ENCODE measurements around the gene TMEM9. TPM values are rescaled to one million over a fixed set of nuclear protein-coding genes. Genes with fewer than 3 reads are reported as not detected.

Gene TMEM9
- polyA plus RNA-seq, 3 donors, result 13.6 to 43.6 (median 22.4) TPM

DNA sequence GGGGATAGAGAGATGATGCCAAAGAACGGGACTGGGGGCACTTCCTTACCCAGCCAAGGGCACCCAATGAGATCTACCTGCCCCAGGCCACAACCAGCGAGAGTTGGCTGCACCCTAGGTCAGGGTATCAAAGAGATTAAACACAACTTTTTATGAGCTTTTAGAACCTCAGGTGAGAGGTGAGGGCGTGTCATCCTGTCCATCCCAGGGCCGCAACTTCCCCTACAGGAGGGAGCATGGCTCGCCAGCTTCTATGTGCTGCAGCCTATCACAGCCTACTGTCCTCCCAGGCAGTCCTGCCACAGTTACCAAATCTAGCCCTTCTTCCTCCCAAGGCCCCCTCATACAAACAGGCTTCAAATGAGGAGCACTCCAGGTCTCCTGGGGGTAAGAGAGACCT, 12.9 kb downstream of the TMEM9 start:
- no peak overlapping the region for H3K4me2 ChIP-seq (replicated peaks; ENCODE audit: extremely low read depth, low read length, poor library complexity, severe bottlenecking)
- no peak overlapping the region for H3K4me3 ChIP-seq (replicated peaks in 1 of 3; ENCODE audit: low read depth in 2 of 3, low read length in 3 of 3)
- no peaks in the 10 kb centered on the region for H3K4me1 ChIP-seq (ENCODE audit: control insufficient read depth in 1 of 2, insufficient read depth in 2 of 2, low read length in 2 of 2)
- peaks cover 0 to 4% (median 0%) of the 10 kb centered on the region in 3 donors for H3K27me3 Mint-ChIP-seq (ENCODE audit: low read depth in 3 of 3)
- no peak overlapping the region for H3K27ac ChIP-seq (ENCODE audit: low read depth in 1 of 2, low read length in 2 of 2)
- no peaks in the 10 kb centered on the region for H4K20me1 ChIP-seq (ENCODE audit: insufficient read depth, low read length)
- intact Hi-C loops (cut with micrococcal nuclease), result no loop called here
- no peaks in the 10 kb centered on the region for H3K9me3 Mint-ChIP-seq
- DNase-seq, result no peak
- H3K9ac ChIP-seq (ENCODE audit: insufficient read depth, low read length, poor library complexity, severe bottlenecking), result no peak overlapping the region
- no peaks in the 10 kb centered on the region for H3K27me3 ChIP-seq (ENCODE audit: control insufficient read depth in 2 of 2, insufficient read depth in 2 of 2, low read length in 2 of 2)
- no peak overlapping the region for H3K4me3 Mint-ChIP-seq
- H3K79me2 ChIP-seq (ENCODE audit: insufficient read depth, low read length), result no peaks in the 10 kb centered on the region
- H3K9me3 ChIP-seq (replicated peaks in 1 of 2; ENCODE audit: control insufficient read depth in 1 of 2, insufficient read depth in 1 of 2, low read length in 2 of 2), result no peaks in the 10 kb centered on the region
- no peaks in the 10 kb centered on the region for H3K4me1 Mint-ChIP-seq
- H3K27ac Mint-ChIP-seq, result peak overlapping the region in 1 of 7 donors; percentile 26
- H2AFZ ChIP-seq (ENCODE audit: insufficient read depth, low read depth, low read length, poor library complexity, severe bottlenecking), result no peak overlapping the region
- TF ChIP-seq, protein P1, sequence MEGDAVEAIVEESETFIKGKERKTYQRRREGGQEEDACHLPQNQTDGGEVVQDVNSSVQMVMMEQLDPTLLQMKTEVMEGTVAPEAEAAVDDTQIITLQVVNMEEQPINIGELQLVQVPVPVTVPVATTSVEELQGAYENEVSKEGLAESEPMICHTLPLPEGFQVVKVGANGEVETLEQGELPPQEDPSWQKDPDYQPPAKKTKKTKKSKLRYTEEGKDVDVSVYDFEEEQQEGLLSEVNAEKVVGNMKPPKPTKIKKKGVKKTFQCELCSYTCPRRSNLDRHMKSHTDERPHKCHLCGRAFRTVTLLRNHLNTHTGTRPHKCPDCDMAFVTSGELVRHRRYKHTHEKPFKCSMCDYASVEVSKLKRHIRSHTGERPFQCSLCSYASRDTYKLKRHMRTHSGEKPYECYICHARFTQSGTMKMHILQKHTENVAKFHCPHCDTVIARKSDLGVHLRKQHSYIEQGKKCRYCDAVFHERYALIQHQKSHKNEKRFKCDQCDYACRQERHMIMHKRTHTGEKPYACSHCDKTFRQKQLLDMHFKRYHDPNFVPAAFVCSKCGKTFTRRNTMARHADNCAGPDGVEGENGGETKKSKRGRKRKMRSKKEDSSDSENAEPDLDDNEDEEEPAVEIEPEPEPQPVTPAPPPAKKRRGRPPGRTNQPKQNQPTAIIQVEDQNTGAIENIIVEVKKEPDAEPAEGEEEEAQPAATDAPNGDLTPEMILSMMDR (IDR thresholded peaks at IDR 0.05), result no peak
- H3K36me3 ChIP-seq (replicated peaks in 1 of 2; ENCODE audit: control insufficient read depth in 1 of 2, insufficient read depth in 2 of 2, low read length in 2 of 2), result peaks cover 66 to 88% of the 10 kb centered on the region in 2 donors
- H3K36me3 Mint-ChIP-seq, result peaks cover 69 to 89% of the 10 kb centered on the region in 2 donors
- 83% methylated on average over 1 of the region's 5 CpGs for WGBS (ENCODE audit: insufficient coverage)

DNA sequence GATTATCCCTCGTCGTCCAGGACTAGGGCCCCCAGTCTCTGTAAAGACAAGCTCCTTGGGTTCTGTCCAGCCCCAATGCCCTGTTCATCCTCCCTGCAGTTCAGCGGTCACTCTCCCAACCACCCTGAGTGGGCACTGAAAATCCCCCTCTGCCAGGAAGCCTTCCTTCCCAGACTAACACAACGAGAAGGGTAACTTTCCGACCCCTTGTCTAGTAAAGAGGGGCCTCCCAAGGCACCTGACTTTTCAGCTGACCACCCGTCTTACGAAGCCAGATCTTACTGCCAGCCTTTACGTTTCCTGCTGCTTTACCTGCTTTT, 13.4 kb downstream of the TMEM9 start:
- no peak for DNase-seq
- H3K79me2 ChIP-seq (ENCODE audit: insufficient read depth, low read length), result no peaks in the 10 kb centered on the region
- H3K27ac ChIP-seq (ENCODE audit: low read depth in 1 of 2, low read length in 2 of 2), result no peak overlapping the region
- H4K20me1 ChIP-seq (ENCODE audit: insufficient read depth, low read length), result no peaks in the 10 kb centered on the region
- H3K27me3 Mint-ChIP-seq (ENCODE audit: low read depth in 3 of 3), result peaks cover 0 to 3% (median 0%) of the 10 kb centered on the region in 3 donors
- H3K9ac ChIP-seq (ENCODE audit: insufficient read depth, low read length, poor library complexity, severe bottlenecking), result no peak overlapping the region
- H3K4me3 ChIP-seq (replicated peaks in 1 of 3; ENCODE audit: low read depth in 2 of 3, low read length in 3 of 3), result no peak overlapping the region
- H2AFZ ChIP-seq (ENCODE audit: insufficient read depth, low read depth, low read length, poor library complexity, severe bottlenecking), result no peak overlapping the region
- H3K4me2 ChIP-seq (replicated peaks; ENCODE audit: extremely low read depth, low read length, poor library complexity, severe bottlenecking), result no peak overlapping the region
- no peaks in the 10 kb centered on the region for H3K4me1 ChIP-seq (ENCODE audit: control insufficient read depth in 1 of 2, insufficient read depth in 2 of 2, low read length in 2 of 2)
- H3K27me3 ChIP-seq (ENCODE audit: control insufficient read depth in 2 of 2, insufficient read depth in 2 of 2, low read length in 2 of 2), result no peaks in the 10 kb centered on the region
- no peak overlapping the region for H3K4me3 Mint-ChIP-seq
- H3K27ac Mint-ChIP-seq, result peak overlapping the region in 1 of 7 donors; percentile 21
- TF ChIP-seq, protein P1 (IDR thresholded peaks at IDR 0.05), result no peak
- peaks cover 65 to 87% of the 10 kb centered on the region in 2 donors for H3K36me3 ChIP-seq (replicated peaks in 1 of 2; ENCODE audit: control insufficient read depth in 1 of 2, insufficient read depth in 2 of 2, low read length in 2 of 2)
- no peaks in the 10 kb centered on the region for H3K9me3 Mint-ChIP-seq
- no peaks in the 10 kb centered on the region for H3K4me1 Mint-ChIP-seq
- intact Hi-C loops (cut with micrococcal nuclease), result no loop called here
- peaks cover 65 to 87% of the 10 kb centered on the region in 2 donors for H3K36me3 Mint-ChIP-seq
- 91% methylated on average over 8 of the region's 8 CpGs for WGBS (ENCODE audit: insufficient coverage)
- no peaks in the 10 kb centered on the region for H3K9me3 ChIP-seq (replicated peaks in 1 of 2; ENCODE audit: control insufficient read depth in 1 of 2, insufficient read depth in 1 of 2, low read length in 2 of 2)
